C1 segment of cervical spinal cord (tissue), 14 donors: ENCODE measurements around the gene PTPMT1.
A peak's percentile ranks its signal among the peaks of the same experiment; 100 is the strongest.

ENCODE experiments used
- DNase-seq, 14 donors: peaks; one replicate each; lab custom pipeline; 2025; lab: John Stamatoyannopoulos, UW

The PTPMT1 gene

DNA sequence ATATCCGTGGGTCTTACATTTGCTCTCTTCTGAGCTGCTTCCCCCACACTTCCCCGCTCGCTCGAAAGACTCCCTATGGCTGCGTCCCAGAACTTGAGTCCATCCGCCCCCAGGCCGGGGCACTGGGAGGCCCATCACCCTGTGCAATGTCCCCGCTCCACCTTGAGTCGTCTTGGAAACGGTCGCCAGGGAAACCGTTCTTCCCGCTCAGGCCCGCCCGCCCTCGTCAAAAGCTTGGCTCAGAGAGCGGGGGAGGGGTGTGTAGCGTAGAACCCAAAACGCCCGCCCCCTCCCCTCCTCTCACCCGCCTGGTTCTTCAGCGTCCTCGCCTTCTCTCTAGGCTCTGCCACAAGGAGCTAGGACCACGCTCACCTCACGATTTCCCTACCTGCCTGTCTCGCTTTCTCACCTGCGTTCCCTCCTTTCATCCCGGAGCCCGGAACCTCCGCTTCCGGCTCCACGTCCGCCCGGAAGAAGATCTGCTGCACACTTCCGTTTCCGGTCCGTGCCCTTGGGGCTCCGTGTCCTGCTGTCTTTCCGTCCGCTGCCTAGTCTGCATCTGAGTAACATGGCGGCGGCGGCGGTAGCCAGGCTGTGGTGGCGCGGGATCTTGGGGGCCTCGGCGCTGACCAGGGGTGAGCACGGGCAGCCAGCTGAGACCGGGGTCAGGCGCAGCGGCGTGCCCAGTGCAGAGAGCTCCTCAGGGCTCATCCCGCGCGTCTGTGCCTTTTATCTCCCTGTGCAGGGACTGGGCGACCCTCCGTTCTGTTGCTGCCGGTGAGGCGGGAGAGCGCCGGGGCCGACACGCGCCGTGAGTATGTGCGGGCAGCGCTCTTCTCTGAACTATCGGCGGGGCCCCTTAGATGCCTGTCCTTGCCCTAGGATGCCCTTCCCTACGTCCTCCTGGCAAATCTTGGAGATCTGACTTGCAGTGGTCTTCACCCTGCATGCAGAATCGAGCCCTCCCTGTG lies 13.4 kb downstream of the PTPMT1 start, which contains the start of the genes KBTBD4 and NDUFS3:
KBTBD4 (minus strand) TSS at position 447 of the 971 bp plus-strand sequence; CDS start at position 428, 19 bp downstream.
NDUFS3 (plus strand) TSS at position 551 of the 971 bp plus-strand sequence; CDS start at position 569, 18 bp downstream.
- peak in 13 of 14 donors; percentile 77 to 96 (median 88) for DNase-seq

DNA sequence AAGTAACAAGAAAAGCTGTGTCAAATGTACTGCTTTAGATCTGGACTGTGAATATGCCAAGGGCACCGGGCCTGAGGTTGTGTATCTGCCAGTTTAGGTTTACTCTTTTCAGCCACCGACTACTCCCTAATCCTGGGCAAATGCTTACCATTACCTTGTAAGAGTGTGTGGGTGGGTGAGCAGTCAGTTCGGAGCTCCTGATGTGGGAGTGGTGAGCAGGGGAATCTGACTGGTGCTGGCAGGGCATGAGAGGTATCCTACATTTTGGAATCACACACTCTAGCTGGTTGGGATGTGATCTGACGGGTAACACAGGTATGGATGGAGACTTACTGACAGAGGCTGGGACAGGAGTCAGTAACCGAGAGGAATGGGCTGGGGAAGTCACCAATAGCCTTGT lies 18.4 kb downstream of the PTPMT1 start:
- no peak for DNase-seq

- DNase-seq, result peak in 6 of 14 donors; percentile 11 to 64 (median 39)
These were observed 20.9 kb downstream of the PTPMT1 start, which contains the start of gene FAM180B for GRCh38 chr11:47586098-47586855. TSS of gene FAM180B (plus strand) at chr11:47586678. CDS start at chr11:47586769, 91 bp downstream.

- peak in 2 of 14 donors; percentile 24 to 46 for DNase-seq
These were observed 21.8 kb downstream of the PTPMT1 start for GRCh38 chr11:47587039-47587716.

- DNase-seq, result peak in 7 of 14 donors; percentile 35 to 68 (median 53)
These were observed 22.4 kb downstream of the PTPMT1 start for GRCh38 chr11:47587723-47588326.

- DNase-seq, result no peak
These were observed 23.7 kb downstream of the PTPMT1 start for GRCh38 chr11:47589118-47589517.

DNA sequence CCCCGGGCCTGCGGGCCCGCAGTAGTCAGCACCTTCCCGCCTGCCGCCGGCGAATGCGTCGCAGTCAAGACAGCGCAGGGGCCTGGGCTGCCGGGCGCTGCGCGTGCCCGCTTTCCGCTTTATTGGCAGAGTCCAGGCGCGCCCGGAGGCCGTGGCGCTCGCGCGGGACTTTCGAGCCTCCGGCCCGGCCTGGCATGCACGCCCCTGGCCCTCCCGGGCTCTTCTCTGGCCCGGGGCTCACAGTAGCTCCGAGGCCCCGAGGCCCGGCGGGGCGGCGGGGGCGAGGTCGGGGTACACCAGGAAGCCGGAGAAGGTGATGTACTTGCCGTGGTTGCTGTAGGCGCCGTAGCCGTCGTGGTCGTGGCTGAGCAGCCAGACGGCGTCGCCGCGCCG lies 24.2 kb downstream of the PTPMT1 start:
- DNase-seq, result no peak

DNA sequence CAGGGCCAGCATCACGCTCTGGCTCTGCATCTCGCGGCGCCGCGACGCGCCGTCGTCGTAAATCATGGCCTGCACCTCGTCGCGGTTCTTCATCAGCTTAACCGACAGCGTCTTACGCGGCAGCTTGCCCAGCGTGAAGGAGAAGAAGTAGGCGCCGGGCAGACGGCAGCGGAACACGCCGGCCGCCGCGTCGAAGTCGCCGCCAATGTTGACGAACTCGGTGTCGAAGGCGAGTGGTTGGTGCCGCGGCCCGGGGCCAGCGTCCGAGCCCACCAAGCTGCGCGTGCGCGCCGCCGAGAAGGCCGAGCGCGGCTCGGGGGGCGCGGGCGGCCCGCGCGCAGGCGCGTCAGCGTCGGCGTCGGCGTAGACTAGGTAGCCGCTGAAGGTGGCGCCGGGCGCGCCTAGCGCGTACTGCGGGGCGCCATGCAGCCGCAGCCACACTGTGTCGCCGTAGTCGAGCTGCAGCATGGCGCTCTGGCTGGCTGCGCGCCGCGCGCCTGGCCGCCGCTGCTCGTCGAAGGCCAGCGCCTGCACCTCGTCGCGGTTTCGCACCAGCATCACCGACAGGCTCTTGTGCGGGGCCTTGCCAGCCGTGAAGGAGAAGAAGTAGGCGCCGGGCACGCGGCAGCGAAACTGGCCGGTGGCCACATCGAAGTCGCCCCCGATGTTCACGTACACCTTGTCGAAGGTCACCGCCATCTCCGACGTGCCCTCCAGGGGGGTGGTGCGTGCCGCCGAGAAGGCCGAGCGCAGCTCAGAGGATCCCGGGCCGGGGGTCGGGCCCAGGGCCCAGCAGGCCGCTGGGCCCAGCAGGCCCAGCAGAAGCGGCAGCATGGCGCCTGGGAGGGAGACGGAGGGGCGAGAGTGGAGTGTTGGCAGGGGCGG lies 24.8 kb downstream of the PTPMT1 start:
- DNase-seq, result peak in 1 of 14 donors; percentile 21

- no peak for DNase-seq
These were observed 26.4 kb downstream of the PTPMT1 start for GRCh38 chr11:47591764-47592163.

- DNase-seq, result no peak
These were observed 26.9 kb downstream of the PTPMT1 start for GRCh38 chr11:47592251-47592650.

DNA sequence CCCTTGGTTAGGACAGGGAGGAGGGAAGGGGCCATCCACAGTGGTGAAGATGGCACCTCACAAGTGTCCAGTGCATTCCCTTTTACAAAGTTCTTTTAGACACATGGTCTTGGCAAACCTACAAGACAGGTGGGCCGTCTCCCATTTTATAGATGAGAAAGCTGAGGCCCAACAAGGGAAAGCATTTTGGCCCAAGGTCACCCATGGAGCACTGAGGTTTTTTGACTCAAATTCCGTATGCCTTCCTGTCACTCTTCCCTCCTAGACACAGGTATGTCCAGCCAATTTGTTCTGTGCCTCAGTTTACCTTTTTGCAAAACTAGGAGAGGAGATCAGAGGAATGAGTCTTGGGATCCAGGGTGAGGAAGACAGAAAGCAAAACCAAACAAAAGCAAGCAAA lies 27.6 kb downstream of the PTPMT1 start:
- DNase-seq, result no peak

DNA sequence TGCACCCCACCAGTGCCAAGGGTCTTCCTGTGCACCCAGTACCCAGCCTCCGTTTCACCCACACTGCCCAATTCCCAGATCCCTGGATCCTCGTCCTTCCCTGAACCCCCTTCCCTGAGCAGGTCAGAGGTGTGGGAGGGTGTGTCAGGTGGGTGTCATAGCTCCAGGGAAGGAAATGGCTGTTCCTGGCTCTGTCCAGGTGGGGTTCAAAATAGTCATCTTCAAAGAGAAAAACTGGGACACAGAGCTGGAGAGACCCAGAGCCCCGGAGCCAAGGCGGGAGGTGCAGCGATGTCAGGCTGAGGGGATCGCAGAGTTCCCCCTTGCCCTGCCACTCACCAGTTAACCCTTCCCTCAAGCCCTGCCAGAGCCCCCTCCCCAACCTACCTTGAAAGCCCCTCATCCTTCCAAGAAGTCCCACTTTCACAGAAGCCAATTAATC lies 28.1 kb downstream of the PTPMT1 start:
- DNase-seq, result peak in 1 of 14 donors; percentile 32

GRCh38 chr11:47593934-47594855 lies 28.8 kb downstream of the PTPMT1 start, which contains the start of gene C1QTNF4:
TSS of gene C1QTNF4 (minus strand) at chr11:47594411. CDS start at chr11:47590810, 3,601 bp downstream.
- DNase-seq, result peak in 2 of 14 donors; percentile 29 to 35

DNA sequence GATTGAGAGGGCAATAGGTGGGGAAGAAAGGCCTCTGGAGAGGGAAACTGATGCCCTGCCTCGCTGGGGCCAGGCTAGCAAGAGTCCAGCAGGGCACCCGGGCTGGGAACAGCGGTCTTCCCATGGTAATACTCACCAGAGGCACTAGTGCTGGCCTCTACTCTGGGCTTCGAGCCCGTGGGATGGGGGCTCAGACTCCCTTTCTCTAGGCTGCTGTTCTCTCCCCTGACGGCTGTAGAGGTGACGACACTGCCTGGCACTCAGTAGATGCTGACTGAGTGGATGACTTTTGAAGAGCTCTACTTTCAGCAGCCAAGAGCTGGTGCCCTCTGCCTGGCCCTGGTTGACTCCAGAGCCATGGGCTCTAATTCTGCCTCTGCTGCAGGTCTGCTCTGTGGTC lies 29.6 kb downstream of the PTPMT1 start:
- peak in 7 of 14 donors; percentile 23 to 70 (median 36) for DNase-seq

DNA sequence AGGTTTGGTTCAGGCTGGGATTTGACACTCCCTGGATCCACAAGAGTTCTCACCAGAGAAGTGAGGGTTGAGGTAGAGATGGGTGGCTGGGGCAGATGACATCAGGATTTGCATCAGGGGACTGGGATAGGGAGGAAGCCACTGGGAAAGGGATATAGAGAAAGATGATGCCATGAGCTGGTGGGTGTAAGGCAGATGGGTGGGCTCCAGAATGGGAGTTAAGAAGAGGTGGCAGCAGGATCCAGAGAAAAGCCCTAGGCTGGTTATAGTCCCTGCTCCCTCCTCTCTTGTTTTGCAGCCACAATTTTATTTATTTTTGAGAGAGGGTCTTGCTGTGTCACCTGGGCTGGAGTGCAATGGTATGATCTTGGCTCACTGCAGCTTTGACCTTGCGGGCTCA lies 30.6 kb downstream of the PTPMT1 start:
- no peak for DNase-seq

DNA sequence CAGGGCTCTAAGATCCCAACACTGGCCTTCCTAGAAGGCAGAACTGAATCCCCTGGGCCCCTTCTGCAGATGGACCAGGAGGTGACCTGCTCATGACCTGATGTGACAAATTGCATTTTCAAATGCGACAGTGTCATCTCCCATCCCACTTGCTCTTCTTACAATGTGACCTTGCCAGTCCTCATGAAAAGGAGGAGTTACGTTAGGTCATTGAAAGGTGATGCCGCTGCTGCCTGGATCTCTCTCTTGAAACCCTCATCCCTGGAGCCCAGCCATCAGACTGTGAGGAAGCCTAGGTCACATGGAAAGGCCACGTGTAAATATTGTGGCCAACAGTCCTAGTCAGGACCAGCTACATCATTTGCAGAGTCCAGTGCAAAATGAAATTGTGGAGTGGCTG lies 34.5 kb downstream of the PTPMT1 start:
- DNase-seq, result peak in 1 of 14 donors; percentile 51

DNA sequence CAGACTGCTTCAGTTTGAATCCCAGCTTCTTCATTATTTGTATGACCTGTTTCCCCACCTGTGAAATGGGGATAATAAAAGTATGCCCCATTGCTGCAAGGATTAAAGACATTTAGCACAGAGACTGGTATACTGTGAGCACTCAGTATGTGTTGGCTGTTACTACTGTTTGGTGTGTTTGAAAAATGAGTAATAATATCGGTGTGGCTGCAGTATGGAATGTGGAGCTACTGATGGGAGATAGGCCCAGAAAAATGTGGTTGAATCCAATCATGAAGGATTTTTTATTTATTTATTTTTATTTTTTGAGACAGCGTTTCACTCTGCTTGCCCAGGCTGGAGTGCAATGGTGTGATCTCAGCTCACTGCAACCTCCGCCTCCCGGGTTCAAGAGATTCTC lies 37.9 kb downstream of the PTPMT1 start:
- DNase-seq, result no peak

GRCh38 chr11:47605921-47606320 lies 40.5 kb downstream of the PTPMT1 start:
- no peak for DNase-seq

DNA sequence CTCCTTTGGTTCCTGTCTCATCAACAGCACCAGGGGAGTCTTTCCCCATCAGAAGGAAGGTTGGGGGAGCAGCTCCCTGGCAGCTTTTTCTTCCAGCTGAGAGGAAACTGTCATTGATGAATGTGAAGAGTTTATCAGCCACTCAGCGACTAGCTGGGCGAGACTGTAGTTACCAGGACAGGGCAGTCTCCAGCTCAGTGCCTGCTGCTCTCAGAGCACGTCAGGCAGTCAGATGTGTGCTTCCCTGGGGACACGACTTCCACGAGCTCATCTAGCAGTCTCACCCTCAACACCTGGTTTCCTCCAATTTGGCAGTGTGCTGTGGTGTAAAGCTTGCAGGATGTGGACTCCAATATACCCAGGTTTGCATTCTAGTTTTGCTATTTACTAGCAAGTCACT lies 41.3 kb downstream of the PTPMT1 start:
- DNase-seq, result no peak
